ENCODE data around the gene ATP8B4. TPM values are rescaled to one million over a fixed set of nuclear protein-coding genes. Genes with fewer than 3 reads are reported as not detected.
A peak's percentile ranks its signal among the peaks of the same experiment; 100 is the strongest.

Gene ATP8B4
- polyA plus RNA-seq, 3 donors, result 6.1 to 9.6 (median 6.8) TPM

- Mint-ChIP-seq H3K4me3 (no peak overlapping the region), H3K36me3 (peaks cover 37 to 50% of the 10 kb centered on the region in 2 donors), H3K27ac (peak overlapping the region in 3 of 7 donors; percentile 34 to 61 (median 59)), H3K9me3 (no peaks in the 10 kb centered on the region), H3K4me1 (peaks cover 2% of the 10 kb centered on the region), H3K27me3 (ENCODE audit: low read depth in 3 of 3) (no peaks in the 10 kb centered on the region)
- H3K27me3 ChIP-seq (ENCODE audit: control insufficient read depth in 2 of 2, insufficient read depth in 2 of 2, low read length in 2 of 2), result no peaks in the 10 kb centered on the region
- H2AFZ ChIP-seq (ENCODE audit: insufficient read depth, low read depth, low read length, poor library complexity, severe bottlenecking), result no peak overlapping the region
- intact Hi-C loops (cut with micrococcal nuclease), result no loop called here
- DNase-seq, result no peak
- H3K27ac ChIP-seq (ENCODE audit: low read depth in 1 of 2, low read length in 2 of 2), result peak overlapping the region in 1 of 2 donors; percentile 22
- H3K4me1 ChIP-seq (ENCODE audit: control insufficient read depth in 1 of 2, insufficient read depth in 2 of 2, low read length in 2 of 2), result no peaks in the 10 kb centered on the region
- no peaks in the 10 kb centered on the region for H3K79me2 ChIP-seq (ENCODE audit: insufficient read depth, low read length)
- peaks cover 48 to 90% of the 10 kb centered on the region in 2 donors for H3K36me3 ChIP-seq (replicated peaks in 1 of 2; ENCODE audit: control insufficient read depth in 1 of 2, insufficient read depth in 2 of 2, low read length in 2 of 2)
- H3K9ac ChIP-seq (ENCODE audit: insufficient read depth, low read length, poor library complexity, severe bottlenecking), result no peak overlapping the region
- no peak overlapping the region for H3K4me3 ChIP-seq (replicated peaks in 1 of 3; ENCODE audit: low read depth in 2 of 3, low read length in 3 of 3)
- no peaks in the 10 kb centered on the region for H4K20me1 ChIP-seq (ENCODE audit: insufficient read depth, low read length)
- H3K9me3 ChIP-seq (replicated peaks in 1 of 2; ENCODE audit: control insufficient read depth in 1 of 2, insufficient read depth in 1 of 2, low read length in 2 of 2), result no peaks in the 10 kb centered on the region
- no peak for TF ChIP-seq CTCF (IDR thresholded peaks at IDR 0.05)
- WGBS (ENCODE audit: insufficient coverage), result 83% methylated on average over 1 of the region's 2 CpGs
- H3K4me2 ChIP-seq (replicated peaks; ENCODE audit: extremely low read depth, low read length, poor library complexity, severe bottlenecking), result no peak overlapping the region
These were observed 191.7 kb downstream of the ATP8B4 start for GRCh38 chr15:49927189-49927861.

GRCh38 chr15:49926740-49927139 lies 192.3 kb downstream of the ATP8B4 start:
- Mint-ChIP-seq H3K9me3 (no peaks in the 10 kb centered on the region), H3K36me3 (peaks cover 42 to 53% of the 10 kb centered on the region in 2 donors), H3K27me3 (ENCODE audit: low read depth in 3 of 3) (no peaks in the 10 kb centered on the region), H3K4me3 (no peak overlapping the region), H3K27ac (peak overlapping the region in 1 of 7 donors; percentile 12), H3K4me1 (peaks cover 2% of the 10 kb centered on the region)
- Histone ChIP-seq H4K20me1 (ENCODE audit: insufficient read depth, low read length) (no peaks in the 10 kb centered on the region), H3K27me3 (ENCODE audit: control insufficient read depth in 2 of 2, insufficient read depth in 2 of 2, low read length in 2 of 2) (no peaks in the 10 kb centered on the region), H3K27ac (ENCODE audit: low read depth in 1 of 2, low read length in 2 of 2) (peak overlapping the region in 1 of 2 donors; percentile 1), H3K36me3 (replicated peaks in 1 of 2; ENCODE audit: control insufficient read depth in 1 of 2, insufficient read depth in 2 of 2, low read length in 2 of 2) (peaks cover 48 to 94% of the 10 kb centered on the region in 2 donors), H3K4me2 (replicated peaks; ENCODE audit: extremely low read depth, low read length, poor library complexity, severe bottlenecking) (no peak overlapping the region), H3K9me3 (replicated peaks in 1 of 2; ENCODE audit: control insufficient read depth in 1 of 2, insufficient read depth in 1 of 2, low read length in 2 of 2) (no peaks in the 10 kb centered on the region), H3K4me1 (ENCODE audit: control insufficient read depth in 1 of 2, insufficient read depth in 2 of 2, low read length in 2 of 2) (no peaks in the 10 kb centered on the region), H2AFZ (ENCODE audit: insufficient read depth, low read depth, low read length, poor library complexity, severe bottlenecking) (no peak overlapping the region), H3K9ac (ENCODE audit: insufficient read depth, low read length, poor library complexity, severe bottlenecking) (no peak overlapping the region), H3K79me2 (ENCODE audit: insufficient read depth, low read length) (no peaks in the 10 kb centered on the region), H3K4me3 (replicated peaks in 1 of 3; ENCODE audit: low read depth in 2 of 3, low read length in 3 of 3) (no peak overlapping the region)
- DNase-seq, result no peak
- TF ChIP-seq CTCF (IDR thresholded peaks at IDR 0.05), result no peak
- intact Hi-C loops (cut with micrococcal nuclease), result no loop called here
- WGBS (ENCODE audit: insufficient coverage), result no CpG with 5 or more reads among the region's 3 CpGs

Measured in CD14-positive monocyte (primary cell).